Endodermal cell (in vitro differentiated cells): ENCODE measurements around the gene ACAP1. TPM values are rescaled to one million over a fixed set of nuclear protein-coding genes. Genes with fewer than 3 reads are reported as not detected.

Experiments used
- DNase-seq: peaks from one replicate; pipeline ENCODE4 v3.0.0-alpha.2; 2017
- H3K27ac ChIP-seq: 2 replicates; pipeline ENCODE4 v1.5.1; 2013; ENCODE audit warnings: mild to moderate bottlenecking, low read depth, low read length, moderate library complexity
- H3K27me3 ChIP-seq: 2 replicates; pipeline ENCODE4 v1.6.1; 2013; ENCODE audit warnings: mild to moderate bottlenecking, low read length, moderate library complexity; ENCODE audit not compliant: insufficient read depth, control insufficient read depth, poor library complexity, severe bottlenecking
- H3K36me3 ChIP-seq: 2 replicates; pipeline ENCODE4 v1.7.0; 2013; ENCODE audit warnings: mild to moderate bottlenecking, low read length, moderate library complexity; ENCODE audit not compliant: control insufficient read depth, insufficient read depth
- H3K4me1 ChIP-seq: one replicate; pipeline ENCODE4 v1.7.0; 2013; ENCODE audit warnings: low read length; ENCODE audit not compliant: control insufficient read depth, insufficient read depth
- H3K4me3 ChIP-seq: 2 replicates; pipeline ENCODE4 v1.5.1; 2013; ENCODE audit warnings: mild to moderate bottlenecking, low read length, moderate library complexity
- H3K9ac ChIP-seq: 2 replicates; pipeline ENCODE4 v1.6.1; 2013; ENCODE audit warnings: mild to moderate bottlenecking, low read length, moderate library complexity; ENCODE audit not compliant: poor library complexity, severe bottlenecking; ENCODE audit errors: extremely low read depth
- H3K9me3 ChIP-seq: 2 replicates; pipeline ENCODE4 v1.6.1; 2013; ENCODE audit warnings: mild to moderate bottlenecking, low read length, moderate library complexity; ENCODE audit not compliant: control insufficient read depth
- H3K27ac Mint-ChIP-seq: 2 replicates; pipeline ENCODE4 v1.8.0; 2020; ENCODE audit warnings: mixed read lengths
- H3K27me3 Mint-ChIP-seq: 2 replicates; pipeline ENCODE4 v1.8.0; 2021; ENCODE audit warnings: mild to moderate bottlenecking, mixed read lengths; ENCODE audit not compliant: insufficient read depth
- H3K36me3 Mint-ChIP-seq: 2 replicates; pipeline ENCODE4 v1.8.0; 2020; ENCODE audit warnings: low read depth, mixed read lengths
- H3K4me1 Mint-ChIP-seq: 2 replicates; pipeline ENCODE4 v1.8.0; 2020; ENCODE audit warnings: mixed read lengths
- H3K4me3 Mint-ChIP-seq: 2 replicates; pipeline ENCODE4 v1.8.0; 2020; ENCODE audit warnings: mild to moderate bottlenecking, moderate library complexity, mixed read lengths
- H3K9me3 Mint-ChIP-seq: 2 replicates; pipeline ENCODE4 v1.8.0; 2020; ENCODE audit warnings: mild to moderate bottlenecking, mixed read lengths
- CTCF ChIP-seq: fragments of 200-600 bp; sonication (generic); conservative IDR thresholded peaks from 2 replicates; pipeline ENCODE4 v1.5.0; 2021; ENCODE audit warnings: antibody characterized with exemption, mild to moderate bottlenecking
- WGBS, 2 experiments: methylation state at CpG; one replicate each; pipeline versions ENCODE4 v1.1.5 to v1.1.7; 2013; ENCODE audit warnings: missing lambda C conversion rate in 2 of 2, mixed read lengths in 1 of 2; ENCODE audit not compliant: insufficient coverage in 1 of 2, insufficient read length in 1 of 2; 5-methylcytosine and 5-hydroxymethylcytosine counted together
- total RNA-seq, 2 donors: library from RNA; stranded (reverse); fragmentation: NEBNext Ultra II Directional in 1 of 2; extraction: Animal tissue kit (Norgen Biotek cat#: 25700) in 1 of 2; gene quantifications; 2 replicates in 1 of 2; 3 replicates in 1 of 2; pipeline ENCODE4 v1.2.1, GENCODE V29; 2021

Gene ACAP1
- total RNA-seq, 2 donors from 2014 or later: 4.5 to 8.4 TPM

- no peaks in the 10 kb centered on the region for H3K9me3 Mint-ChIP-seq
- H3K36me3 Mint-ChIP-seq: no peaks in the 10 kb centered on the region
- Histone ChIP-seq H3K4me1 (no peaks in the 10 kb centered on the region), H3K27ac (no peak overlapping the region), H3K4me3 (no peak overlapping the region), H3K27me3 (peaks cover 57% of the 10 kb centered on the region), H3K9me3 (no peaks in the 10 kb centered on the region), H3K36me3 (no peaks in the 10 kb centered on the region), H3K9ac (no peak overlapping the region)
- WGBS, 2 experiments: 97 to 98% methylated on average over 7 to 11 of the region's 11 CpGs
- DNase-seq: no peak
- no peak for TF ChIP-seq CTCF
- no peak overlapping the region for H3K4me3 Mint-ChIP-seq
- H3K4me1 Mint-ChIP-seq: peaks cover 3% of the 10 kb centered on the region
- peaks cover 68% of the 10 kb centered on the region for H3K27me3 Mint-ChIP-seq
- H3K27ac Mint-ChIP-seq: no peak overlapping the region
These were observed 43.2 kb upstream of the ACAP1 start for GRCh38 chr17:7293159-7293558.

GRCh38 chr17:7293816-7294613 is 42.3 kb upstream of the ACAP1 start:
- no peak overlapping the region for H3K27ac Mint-ChIP-seq
- peaks cover 72% of the 10 kb centered on the region for H3K27me3 Mint-ChIP-seq
- no peaks in the 10 kb centered on the region for H3K36me3 Mint-ChIP-seq
- Histone ChIP-seq H3K9ac (no peak overlapping the region), H3K27me3 (peaks cover 66% of the 10 kb centered on the region), H3K9me3 (no peaks in the 10 kb centered on the region), H3K4me3 (peak overlapping the region; percentile 5), H3K27ac (no peak overlapping the region), H3K36me3 (no peaks in the 10 kb centered on the region), H3K4me1 (no peaks in the 10 kb centered on the region)
- peaks cover 3% of the 10 kb centered on the region for H3K4me1 Mint-ChIP-seq
- WGBS, 2 experiments: 3 to 20% methylated on average over 5 to 75 of the region's 75 CpGs
- DNase-seq: peak; percentile 95
- no peaks in the 10 kb centered on the region for H3K9me3 Mint-ChIP-seq
- no peak for TF ChIP-seq CTCF
- peak overlapping the region; percentile 40 for H3K4me3 Mint-ChIP-seq

GRCh38 chr17:7294614-7295153 is 41.6 kb upstream of the ACAP1 start, which contains the start of gene YBX2:
Gene YBX2 (minus strand): TSS chr17:7294639. CDS start chr17:7294500, 139 bp downstream.
- no peak within 1 kb of the TSS for H3K27ac Mint-ChIP-seq

More at GRCh38 chr17:7294614-7295153, 41.6 kb upstream of the ACAP1 start, which contains the start of gene YBX2:
- H3K9me3 Mint-ChIP-seq: no peaks in the 10 kb centered on the region
- peak within 1 kb of the TSS; percentile 40 for H3K4me3 Mint-ChIP-seq
- H3K4me1 Mint-ChIP-seq: peaks cover 3% of the 10 kb centered on the region
- no peak for TF ChIP-seq CTCF
- Histone ChIP-seq H3K27ac (no peak within 1 kb of the TSS), H3K36me3 (no peaks in the 10 kb centered on the region), H3K4me1 (no peaks in the 10 kb centered on the region), H3K4me3 (peak within 1 kb of the TSS; percentile 5), H3K27me3 (peaks cover 68% of the 10 kb centered on the region), H3K9ac (no peak within 1 kb of the TSS), H3K9me3 (no peaks in the 10 kb centered on the region)
- 3 to 9% methylated on average over 18 to 55 of the region's 57 CpGs for WGBS, 2 experiments
- peaks cover 76% of the 10 kb centered on the region for H3K27me3 Mint-ChIP-seq
- DNase-seq: peak; percentile 100
- H3K36me3 Mint-ChIP-seq: no peaks in the 10 kb centered on the region
